ENCODE results near the gene PSMD1.
"Not testable (repeated sequence)": the region's sequence is repeated elsewhere in the genome, so short reads cannot be mapped to it uniquely, and the experiment has no call there.

The PSMD1 gene

GRCh38 chr2:231094736-231095346, 38.2 kb downstream of the PSMD1 start:
- DNase-seq (ENCODE audit: low read depth, low spot score), result no peak
- no peak for TF ChIP-seq CTCF (IDR thresholded peaks at IDR 0.05; ENCODE audit: low read depth, low read length)
- H3K4me3 ChIP-seq (ENCODE audit: low read depth, low read length), result no peak overlapping the region
- in situ Hi-C loops (cut with HindIII; ENCODE audit: low sequenced_read_pairs), result no loop called here

- in situ Hi-C loops (cut with HindIII; ENCODE audit: low sequenced_read_pairs), result no loop called here
- H3K4me3 ChIP-seq (ENCODE audit: low read depth, low read length), result no peak overlapping the region
- no peak for TF ChIP-seq CTCF (IDR thresholded peaks at IDR 0.05; ENCODE audit: low read depth, low read length)
- DNase-seq (ENCODE audit: low read depth, low spot score), result no peak
Observed at GRCh38 chr2:231099918-231100317, 43.3 kb downstream of the PSMD1 start.

GRCh38 chr2:231100321-231100720, 43.7 kb downstream of the PSMD1 start:
- in situ Hi-C loops (cut with HindIII; ENCODE audit: low sequenced_read_pairs); H3K4me3 ChIP-seq (ENCODE audit: low read depth, low read length); DNase-seq (ENCODE audit: low read depth, low spot score): not testable (repeated sequence)

GRCh38 chr2:231100990-231101389, 44.3 kb downstream of the PSMD1 start:
- no peak overlapping the region for H3K4me3 ChIP-seq (ENCODE audit: low read depth, low read length)
- no peak for TF ChIP-seq CTCF (IDR thresholded peaks at IDR 0.05; ENCODE audit: low read depth, low read length)
- no peak for DNase-seq (ENCODE audit: low read depth, low spot score)
- in situ Hi-C loops (cut with HindIII; ENCODE audit: low sequenced_read_pairs), result no loop called here

- in situ Hi-C loops (cut with HindIII; ENCODE audit: low sequenced_read_pairs), result no loop called here
- TF ChIP-seq CTCF (IDR thresholded peaks at IDR 0.05; ENCODE audit: low read depth, low read length), result no peak
- H3K4me3 ChIP-seq (ENCODE audit: low read depth, low read length), result no peak overlapping the region
- DNase-seq (ENCODE audit: low read depth, low spot score), result peak; percentile 35
Observed at GRCh38 chr2:231102772-231103171, 46.1 kb downstream of the PSMD1 start.

- peak; percentile 85 for TF ChIP-seq CTCF (IDR thresholded peaks at IDR 0.05; ENCODE audit: low read depth, low read length)
- no peak overlapping the region for H3K4me3 ChIP-seq (ENCODE audit: low read depth, low read length)
- peak; percentile 79 for DNase-seq (ENCODE audit: low read depth, low spot score)
- in situ Hi-C loops (cut with HindIII; ENCODE audit: low sequenced_read_pairs), result no loop called here
Observed at GRCh38 chr2:231104115-231104713, 47.5 kb downstream of the PSMD1 start.

GRCh38 chr2:231110551-231110950, 53.9 kb downstream of the PSMD1 start:
- DNase-seq (ENCODE audit: low read depth, low spot score), result peak; percentile 73
- peak; percentile 20 for TF ChIP-seq CTCF (IDR thresholded peaks at IDR 0.05; ENCODE audit: low read depth, low read length)
- in situ Hi-C loops (cut with HindIII; ENCODE audit: low sequenced_read_pairs), result no loop called here
- no peak overlapping the region for H3K4me3 ChIP-seq (ENCODE audit: low read depth, low read length)

All from astrocyte of the spinal cord (primary cell).